Upper lobe of left lung (tissue), 6 donors: ENCODE data around the gene KIF26B. TPM values are rescaled to one million over a fixed set of nuclear protein-coding genes. Genes with fewer than 3 reads are reported as not detected.

Experiments
- ATAC-seq, 2 donors: fragments of 200-7000 bp; cut with Tn5 transposase; one replicate each; pipeline ENCODE4 v1.9.1; 2022; ENCODE audit warnings: mild to moderate bottlenecking in 2 of 2, moderate library complexity in 2 of 2; ENCODE audit not compliant: low FRiP score in 2 of 2
- DNase-seq, 2 donors: peaks; one replicate each; pipeline ENCODE4 v3.0.0-alpha.2; 2019 to 2020
- H3K27ac ChIP-seq, 4 donors: fragments of 200-600 bp; sonication (generic); one replicate each; pipeline ENCODE4 v1.5.1; 2016 to 2019
- H3K27me3 ChIP-seq, 4 donors: fragments of 200-600 bp; sonication (generic); one replicate each; pipeline ENCODE4 v1.5.1; 2017 to 2019
- H3K36me3 ChIP-seq, 4 donors: fragments of 200-600 bp; sonication (generic); one replicate each; pipeline ENCODE4 v1.5.1; 2016 to 2019
- H3K4me1 ChIP-seq, 4 donors: fragments of 200-600 bp; sonication (generic); one replicate each; pipeline ENCODE4 v1.5.1; 2018 to 2019
- H3K4me3 ChIP-seq, 4 donors: fragments of 200-600 bp; sonication (generic); one replicate each; pipeline ENCODE4 v1.5.1; 2017 to 2019; ENCODE audit warnings: mild to moderate bottlenecking in 2 of 4, moderate library complexity in 1 of 4
- H3K9me3 ChIP-seq, 4 donors: fragments of 200-600 bp; sonication (generic); one replicate each; pipeline ENCODE4 v1.5.1; 2018 to 2019
- CTCF ChIP-seq, 6 experiments: fragments of 450-650 bp in 4 of 6; fragments of 200-600 bp in 2 of 6; sonication (generic) in 2 of 6; IDR thresholded peaks; one replicate each; pipeline ENCODE4 v1.5.1; 2016 to 2019; ENCODE audit warnings: antibody characterized with exemption in 6 of 6
- EP300 ChIP-seq, 4 donors: sonication (generic); formaldehyde crosslinking; IDR thresholded peaks; one replicate each; pipeline ENCODE4 v1.5.1; 2017; ENCODE audit warnings: antibody characterized with exemption in 4 of 4, control low read depth in 2 of 4
- POLR2A ChIP-seq, 4 donors: fragments of 450-650 bp; IDR thresholded peaks; one replicate each; pipeline ENCODE4 v1.5.1; 2016 to 2017; ENCODE audit warnings: antibody characterized with exemption in 4 of 4, mild to moderate bottlenecking in 2 of 4
- POLR2AphosphoS5 ChIP-seq, 2 donors: sonication (generic); formaldehyde crosslinking; IDR thresholded peaks; one replicate each; pipeline ENCODE4 v1.5.1; 2017; ENCODE audit warnings: antibody characterized with exemption in 2 of 2
- WGBS, 2 donors: methylation state at CpG; one replicate each; pipeline ENCODE4 v1.1.5; 2017 to 2018; 5-methylcytosine and 5-hydroxymethylcytosine counted together
- total RNA-seq, 6 donors: library from RNA; depleted of rRNA in 4 of 6; stranded (reverse); fragments of >200 nt in 4 of 6; gene quantifications; one replicate each; pipeline versions ENCODE4 v1.1.0 to v1.2.1, GENCODE V29; 2016 to 2021
- donor health status: DM: no; HTN: no; CAD: no; lungs with moderate emphysema.
- donor health status: DM: no; HTN: yes; CAD: no; lungs with severe emphysema.

KIF26B gene
- total RNA-seq, 6 donors from 2014 or later = 1.2 to 4.3 (median 2.1) TPM

DNA sequence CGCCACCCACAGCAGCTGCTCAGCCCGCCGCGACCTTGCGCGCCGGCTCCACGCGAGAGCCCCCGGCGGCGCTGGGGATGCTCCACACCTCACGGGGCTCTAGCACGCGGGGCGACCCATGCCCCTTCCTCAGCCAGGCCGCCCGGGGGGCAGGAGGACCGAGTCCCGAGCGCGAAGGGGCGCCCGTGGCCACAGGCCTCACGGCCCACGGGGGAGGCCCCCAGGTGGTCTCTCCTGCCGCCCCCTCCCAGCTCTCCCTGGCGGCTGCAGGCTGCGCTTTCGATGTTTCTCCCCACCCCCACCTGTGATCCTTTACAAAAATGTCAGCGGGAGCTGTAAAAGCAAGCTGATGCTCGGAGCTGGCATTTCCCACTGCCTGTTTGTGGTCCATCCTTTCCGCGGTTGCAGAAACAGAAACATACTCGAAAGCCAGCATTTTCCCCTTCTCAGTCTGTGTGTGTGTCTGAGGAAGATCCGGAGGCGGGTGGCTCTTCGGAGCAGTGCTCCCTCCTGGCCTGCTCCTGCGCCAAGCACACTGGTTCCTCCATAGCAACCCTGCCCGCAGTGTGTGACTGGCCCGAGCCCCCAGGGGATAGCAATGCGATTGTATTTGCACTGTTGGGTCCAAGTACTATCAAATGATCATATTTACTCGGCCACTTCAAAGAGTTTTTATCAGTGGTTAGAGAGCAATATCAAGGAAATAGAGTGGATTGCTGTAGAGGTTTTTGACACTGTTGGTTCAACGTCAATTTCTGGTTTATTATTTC is 2.1 kb downstream of the KIF26B start:
- Histone ChIP-seq H3K27ac (peak overlapping the region in 1 of 4 donors; percentile 49), H3K4me1 (peaks cover 37 to 45% (median 41%) of the 10 kb centered on the region in 4 donors), H3K9me3 (no peaks in the 10 kb centered on the region), H3K27me3 (peaks cover 0 to 31% (median 12%) of the 10 kb centered on the region in 4 donors), H3K36me3 (no peaks in the 10 kb centered on the region), H3K4me3 (peak overlapping the region; percentile 7 to 70 (median 57))
- TF ChIP-seq POLR2A (IDR thresholded peaks at IDR 0.05) (no peak), POLR2AphosphoS5 (IDR thresholded peaks at IDR 0.05) (no peak), EP300 (IDR thresholded peaks at IDR 0.05) (no peak), CTCF (IDR thresholded peaks at IDR 0.05) (peak in 1 of 6 experiments; percentile 7)
- 12 to 17% methylated on average over 9 to 23 of the region's 44 CpGs for WGBS, 2 donors
- ATAC-seq (peak; percentile 16 to 49), DNase-seq (peak in 1 of 2 donors; percentile 27)

- Histone ChIP-seq H3K4me1 (peaks cover 29 to 33% (median 32%) of the 10 kb centered on the region in 4 donors), H3K27ac (no peak overlapping the region), H3K9me3 (no peaks in the 10 kb centered on the region), H3K27me3 (peaks cover 0 to 27% (median 7%) of the 10 kb centered on the region in 4 donors), H3K36me3 (no peaks in the 10 kb centered on the region), H3K4me3 (no peak overlapping the region)
- DNase-seq (no peak), ATAC-seq (no peak)
- TF ChIP-seq POLR2AphosphoS5 (IDR thresholded peaks at IDR 0.05) (no peak), CTCF (IDR thresholded peaks at IDR 0.05) (no peak), EP300 (IDR thresholded peaks at IDR 0.05) (no peak), POLR2A (IDR thresholded peaks at IDR 0.05) (no peak)
- WGBS, 2 donors = 93 to 98% methylated on average over 3 of the region's 3 CpGs
These were observed 4.1 kb downstream of the KIF26B start for GRCh38 chr1:245158913-245159312.

DNA sequence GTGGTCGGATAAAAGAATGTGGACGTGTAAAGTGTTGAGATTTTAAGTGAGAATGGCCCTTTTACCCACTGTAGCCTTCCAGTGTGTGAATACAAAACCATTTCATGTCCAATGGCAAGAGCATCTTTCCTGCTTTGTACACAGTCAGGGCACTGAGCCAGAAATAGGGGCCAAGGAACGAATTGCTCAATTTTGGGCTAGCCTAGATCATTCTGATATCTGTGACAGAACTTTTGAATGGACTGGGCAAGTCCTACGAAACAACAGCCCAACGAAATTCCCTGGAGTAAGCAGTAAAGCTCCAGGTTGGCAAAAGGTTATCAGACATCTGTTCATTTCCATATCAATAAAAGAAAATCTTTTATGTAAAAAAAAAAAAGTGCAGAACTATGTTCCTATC is 5.5 kb downstream of the KIF26B start:
- no peak for DNase-seq
- ATAC-seq = peak in 1 of 2 donors; percentile 13
- no peak for TF ChIP-seq POLR2AphosphoS5 (IDR thresholded peaks at IDR 0.05)
- no peak for TF ChIP-seq POLR2A (IDR thresholded peaks at IDR 0.05)
- TF ChIP-seq EP300 (IDR thresholded peaks at IDR 0.05) = no peak
- TF ChIP-seq CTCF (IDR thresholded peaks at IDR 0.05) = no peak
- H3K9me3 ChIP-seq = no peaks in the 10 kb centered on the region
- H3K27me3 ChIP-seq = peaks cover 0 to 18% (median 4%) of the 10 kb centered on the region in 4 donors
- no peak overlapping the region for H3K27ac ChIP-seq
- H3K4me1 ChIP-seq = peaks cover 18 to 19% (median 19%) of the 10 kb centered on the region in 4 donors
- no peak overlapping the region for H3K4me3 ChIP-seq
- WGBS, 2 donors = 62 to 67% methylated on average over 5 of the region's 5 CpGs
- H3K36me3 ChIP-seq = no peaks in the 10 kb centered on the region

- Histone ChIP-seq H3K4me3 (no peak overlapping the region), H3K36me3 (no peaks in the 10 kb centered on the region), H3K9me3 (no peaks in the 10 kb centered on the region), H3K27ac (no peak overlapping the region), H3K4me1 (peaks cover 12 to 13% (median 13%) of the 10 kb centered on the region in 4 donors), H3K27me3 (peaks cover 0 to 12% (median 3%) of the 10 kb centered on the region in 4 donors)
- ATAC-seq = no peak
- 75 to 80% methylated on average over 6 of the region's 6 CpGs for whole genome bisulfite sequencing, 2 donors
- no peak for DNase-seq
- no peak for TF ChIP-seq POLR2A (IDR thresholded peaks at IDR 0.05)
- TF ChIP-seq POLR2AphosphoS5 (IDR thresholded peaks at IDR 0.05) = no peak
- no peak for TF ChIP-seq EP300 (IDR thresholded peaks at IDR 0.05)
- TF ChIP-seq CTCF (IDR thresholded peaks at IDR 0.05) = no peak
These were observed 6.1 kb downstream of the KIF26B start for GRCh38 chr1:245160741-245161400.
